MCF 10A (cell line): Measurements from ENCODE around the gene HTRA3. TPM values are rescaled to one million over a fixed set of nuclear protein-coding genes. Genes with fewer than 3 reads are reported as not detected.

Source experiments
- BruUV-seq: library from RNA; stranded (reverse); fragments of 400-500 nt; replicated peaks from 2 replicates; lab custom pipeline; 2021; lab: Mats Ljungman, UMichigan
- CTCF ChIA-PET: fragments of 300-600 bp; sonication (Branson Sonifier 250); formaldehyde crosslinking; extraction: SDS; loops from one replicate; lab custom pipeline; 2021; ENCODE audit warnings: antibody characterized with exemption, inconsistent platforms; lab: Yijun Ruan, JAX
- POLR2A ChIA-PET: fragments of 300-600, 350-650 bp; sonication (Branson Sonifier 250); formaldehyde crosslinking; extraction: SDS; loops from one replicate; lab custom pipeline; 2020; ENCODE audit warnings: antibody characterized with exemption, inconsistent platforms; lab: Yijun Ruan, JAX
- DNase-seq: peaks from one replicate; pipeline ENCODE4 v3.0.0-alpha.2; 2018; ENCODE audit not compliant: unreplicated experiment
- H3K27ac Mint-ChIP-seq: one replicate; pipeline ENCODE4 v1.8.0; 2022; ENCODE audit warnings: mild to moderate bottlenecking, low read depth, mixed read lengths; ENCODE audit not compliant: unreplicated experiment
- H3K27me3 Mint-ChIP-seq: one replicate; pipeline ENCODE4 v1.8.0; 2022; ENCODE audit warnings: mixed read lengths; ENCODE audit not compliant: insufficient read depth, unreplicated experiment
- H3K36me3 Mint-ChIP-seq: one replicate; pipeline ENCODE4 v1.8.0; 2022; ENCODE audit warnings: mild to moderate bottlenecking, moderate library complexity, mixed read lengths; ENCODE audit not compliant: insufficient read depth, unreplicated experiment
- H3K4me1 Mint-ChIP-seq: one replicate; pipeline ENCODE4 v1.8.0; 2022; ENCODE audit warnings: mixed read lengths; ENCODE audit not compliant: insufficient read depth, unreplicated experiment
- H3K4me3 Mint-ChIP-seq: one replicate; pipeline ENCODE4 v1.8.0; 2022; ENCODE audit warnings: mild to moderate bottlenecking, moderate library complexity, mixed read lengths; ENCODE audit not compliant: unreplicated experiment
- H3K9me3 Mint-ChIP-seq: one replicate; pipeline ENCODE4 v1.8.0; 2022; ENCODE audit warnings: mixed read lengths; ENCODE audit not compliant: unreplicated experiment
- CTCF ChIP-seq: fragments of 200-600 bp; IDR thresholded peaks from one replicate; pipeline ENCODE4 v1.8.0; 2022; ENCODE audit warnings: antibody characterized with exemption, mild to moderate bottlenecking; ENCODE audit not compliant: unreplicated experiment
- intact Hi-C: fragments of 100-400 bp; cut with micrococcal nuclease; formaldehyde crosslinking; loops from 2 replicates; pipeline ENCODE4 v1.14.1; 2022
- total RNA-seq: library from RNA; stranded (reverse); gene quantifications from 2 replicates; pipeline ENCODE4 v1.2.3, GENCODE V29; 2022

The HTRA3 gene
- total RNA-seq, 1 experiment from 2014 or later, result not detected

- POLR2A ChIA-PET, result no interaction called here
- CTCF ChIA-PET, result interaction anchor here (0.7 kb wide), 1 partner anchor 14 kb away, joined by 3 read pairs; no protein-coding TSS in a partner anchor
- H3K4me3 Mint-ChIP-seq, result no peak overlapping the region
- peaks cover 7% of the 10 kb centered on the region for H3K36me3 Mint-ChIP-seq
- H3K27me3 Mint-ChIP-seq, result no peaks in the 10 kb centered on the region
- intact Hi-C loops, result no loop called here
- TF ChIP-seq CTCF, result no peak
- peaks cover 6% of the 10 kb centered on the region for H3K4me1 Mint-ChIP-seq
- no peak overlapping the region for H3K27ac Mint-ChIP-seq
- H3K9me3 Mint-ChIP-seq, result no peaks in the 10 kb centered on the region
- no TSS peak for BruUV-seq
- no peak for DNase-seq
Measured at GRCh38 chr4:8307714-8308113, 38.2 kb downstream of the HTRA3 start.

DNA sequence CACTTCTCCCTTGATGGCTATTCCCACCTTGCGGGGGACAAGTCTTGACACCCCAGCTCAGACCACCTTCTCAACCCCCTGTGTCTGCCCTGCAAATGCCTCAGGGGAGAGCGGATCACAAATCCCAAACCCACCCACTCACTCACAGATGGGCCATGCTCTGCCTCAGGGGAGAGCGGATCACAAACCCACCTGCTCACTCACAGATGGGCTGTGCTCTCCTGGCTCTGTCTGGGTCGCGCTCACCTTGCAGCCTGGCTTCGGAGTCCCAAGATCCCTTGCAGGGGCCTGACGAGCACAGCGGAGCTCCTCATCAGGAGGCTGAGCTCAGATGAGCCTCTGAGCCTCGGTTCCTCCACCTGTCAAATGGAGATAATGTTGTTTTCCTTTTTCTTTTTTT, 38.6 kb downstream of the HTRA3 start:
- POLR2A ChIA-PET, result no interaction called here
- H3K4me3 Mint-ChIP-seq, result no peak overlapping the region
- H3K4me1 Mint-ChIP-seq, result peaks cover 6% of the 10 kb centered on the region

GRCh38 chr4:8308856-8309771, 39.6 kb downstream of the HTRA3 start:
- Mint-ChIP-seq H3K9me3 (no peaks in the 10 kb centered on the region), H3K4me1 (no peaks in the 10 kb centered on the region), H3K27me3 (no peaks in the 10 kb centered on the region), H3K4me3 (no peak overlapping the region), H3K36me3 (no peaks in the 10 kb centered on the region), H3K27ac (no peak overlapping the region)
- POLR2A ChIA-PET, result no interaction called here
- intact Hi-C loops, result no loop called here
- no TSS peak for BruUV-seq
- DNase-seq, result no peak
- no peak for TF ChIP-seq CTCF
- CTCF ChIA-PET, result interaction anchor here (0.7 kb wide), 1 partner anchor 80 kb away, joined by 3 read pairs; no protein-coding TSS in a partner anchor

More for the DNA sequence above, 38.6 kb downstream of the HTRA3 start:
- BruUV-seq, result no TSS peak
- Mint-ChIP-seq H3K27ac (no peak overlapping the region), H3K36me3 (peaks cover 7% of the 10 kb centered on the region), H3K9me3 (no peaks in the 10 kb centered on the region), H3K27me3 (no peaks in the 10 kb centered on the region)
- TF ChIP-seq CTCF, result no peak
- CTCF ChIA-PET, result interaction anchor here (0.7 kb wide), 1 partner anchor 15 kb away, joined by 3 read pairs; no protein-coding TSS in a partner anchor
- DNase-seq, result no peak
- intact Hi-C loops, result no loop called here

- Mint-ChIP-seq H3K4me3 (no peak overlapping the region), H3K27ac (no peak overlapping the region), H3K9me3 (no peaks in the 10 kb centered on the region), H3K27me3 (no peaks in the 10 kb centered on the region), H3K4me1 (peaks cover 5% of the 10 kb centered on the region), H3K36me3 (no peaks in the 10 kb centered on the region)
- no peak for DNase-seq
- intact Hi-C loops, result no loop called here
- ChIA-PET POLR2A (no interaction called here), CTCF (interaction anchor here (0.6 to 0.7 kb wide), 5 partner anchors 16 to 549 kb away, joined by 3 to 4 read pairs (median 3); no protein-coding TSS in a partner anchor)
- BruUV-seq, result no TSS peak
- TF ChIP-seq CTCF, result no peak
Measured at GRCh38 chr4:8310306-8310705, 40.8 kb downstream of the HTRA3 start.
